Stimulated activated CD4-positive, alpha-beta T cell treated with anti-CD3 and anti-CD28 coated beads, TNF-alpha, amount 100 ng/mL, for 48 hours (primary cell): Measurements from ENCODE around the gene DDX39B.
"Not testable (repeated sequence)": the region's sequence is repeated elsewhere in the genome, so short reads cannot be mapped to it uniquely, and the experiment has no call there.

Experiments used
- DNase-seq, 3 donors: peaks; one replicate each; pipeline ENCODE4 v3.0.0-alpha.2; 2020; ENCODE audit warnings: low read depth in 3 of 3

DDX39B gene

DNA sequence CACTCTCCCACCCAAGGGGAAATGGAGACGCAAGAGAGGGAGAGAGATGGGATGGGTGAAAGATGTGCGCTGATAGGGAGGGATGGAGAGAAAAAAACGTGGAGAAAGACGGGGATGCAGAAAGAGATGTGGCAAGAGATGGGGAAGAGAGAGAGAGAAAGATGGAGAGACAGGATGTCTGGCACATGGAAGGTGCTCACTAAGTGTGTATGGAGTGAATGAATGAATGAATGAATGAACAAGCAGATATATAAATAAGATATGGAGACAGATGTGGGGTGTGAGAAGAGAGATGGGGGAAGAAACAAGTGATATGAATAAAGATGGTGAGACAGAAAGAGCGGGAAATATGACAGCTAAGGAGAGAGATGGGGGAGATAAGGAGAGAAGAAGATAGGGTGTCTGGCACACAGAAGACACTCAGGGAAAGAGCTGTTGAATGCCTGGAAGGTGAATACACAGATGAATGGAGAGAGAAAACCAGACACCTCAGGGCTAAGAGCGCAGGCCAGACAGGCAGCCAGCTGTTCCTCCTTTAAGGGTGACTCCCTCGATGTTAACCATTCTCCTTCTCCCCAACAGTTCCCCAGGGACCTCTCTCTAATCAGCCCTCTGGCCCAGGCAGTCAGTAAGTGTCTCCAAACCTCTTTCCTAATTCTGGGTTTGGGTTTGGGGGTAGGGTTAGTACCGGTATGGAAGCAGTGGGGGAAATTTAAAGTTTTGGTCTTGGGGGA lies 34.3 kb upstream of the DDX39B start:
- no peak for DNase-seq

DNA sequence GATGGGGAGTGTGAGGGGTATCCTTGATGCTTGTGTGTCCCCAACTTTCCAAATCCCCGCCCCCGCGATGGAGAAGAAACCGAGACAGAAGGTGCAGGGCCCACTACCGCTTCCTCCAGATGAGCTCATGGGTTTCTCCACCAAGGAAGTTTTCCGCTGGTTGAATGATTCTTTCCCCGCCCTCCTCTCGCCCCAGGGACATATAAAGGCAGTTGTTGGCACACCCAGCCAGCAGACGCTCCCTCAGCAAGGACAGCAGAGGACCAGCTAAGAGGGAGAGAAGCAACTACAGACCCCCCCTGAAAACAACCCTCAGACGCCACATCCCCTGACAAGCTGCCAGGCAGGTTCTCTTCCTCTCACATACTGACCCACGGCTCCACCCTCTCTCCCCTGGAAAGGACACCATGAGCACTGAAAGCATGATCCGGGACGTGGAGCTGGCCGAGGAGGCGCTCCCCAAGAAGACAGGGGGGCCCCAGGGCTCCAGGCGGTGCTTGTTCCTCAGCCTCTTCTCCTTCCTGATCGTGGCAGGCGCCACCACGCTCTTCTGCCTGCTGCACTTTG lies 33.6 kb upstream of the DDX39B start, which contains the start of gene TNF:
Gene TNF, plus strand, starts transcription at position 231 of the 567 bp plus-strand sequence. Its CDS starts 177 bp downstream, at position 408.
- DNase-seq: peak; percentile 77 to 85 (median 80)

DNA sequence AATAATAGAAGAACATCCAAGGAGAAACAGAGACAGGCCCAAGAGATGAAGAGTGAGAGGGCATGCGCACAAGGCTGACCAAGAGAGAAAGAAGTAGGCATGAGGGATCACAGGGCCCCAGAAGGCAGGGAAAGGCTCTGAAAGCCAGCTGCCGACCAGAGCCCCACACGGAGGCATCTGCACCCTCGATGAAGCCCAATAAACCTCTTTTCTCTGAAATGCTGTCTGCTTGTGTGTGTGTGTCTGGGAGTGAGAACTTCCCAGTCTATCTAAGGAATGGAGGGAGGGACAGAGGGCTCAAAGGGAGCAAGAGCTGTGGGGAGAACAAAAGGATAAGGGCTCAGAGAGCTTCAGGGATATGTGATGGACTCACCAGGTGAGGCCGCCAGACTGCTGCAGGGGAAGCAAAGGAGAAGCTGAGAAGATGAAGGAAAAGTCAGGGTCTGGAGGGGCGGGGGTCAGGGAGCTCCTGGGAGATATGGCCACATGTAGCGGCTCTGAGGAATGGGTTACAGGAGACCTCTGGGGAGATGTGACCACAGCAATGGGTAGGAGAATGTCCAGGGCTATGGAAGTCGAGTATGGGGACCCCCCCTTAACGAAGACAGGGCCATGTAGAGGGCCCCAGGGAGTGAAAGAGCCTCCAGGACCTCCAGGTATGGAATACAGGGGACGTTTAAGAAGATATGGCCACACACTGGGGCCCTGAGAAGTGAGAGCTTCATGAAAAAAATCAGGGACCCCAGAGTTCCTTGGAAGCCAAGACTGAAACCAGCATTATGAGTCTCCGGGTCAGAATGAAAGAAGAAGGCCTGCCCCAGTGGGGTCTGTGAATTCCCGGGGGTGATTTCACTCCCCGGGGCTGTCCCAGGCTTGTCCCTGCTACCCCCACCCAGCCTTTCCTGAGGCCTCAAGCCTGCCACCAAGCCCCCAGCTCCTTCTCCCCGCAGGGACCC lies 32.6 kb upstream of the DDX39B start:
- no peak for DNase-seq

DNA sequence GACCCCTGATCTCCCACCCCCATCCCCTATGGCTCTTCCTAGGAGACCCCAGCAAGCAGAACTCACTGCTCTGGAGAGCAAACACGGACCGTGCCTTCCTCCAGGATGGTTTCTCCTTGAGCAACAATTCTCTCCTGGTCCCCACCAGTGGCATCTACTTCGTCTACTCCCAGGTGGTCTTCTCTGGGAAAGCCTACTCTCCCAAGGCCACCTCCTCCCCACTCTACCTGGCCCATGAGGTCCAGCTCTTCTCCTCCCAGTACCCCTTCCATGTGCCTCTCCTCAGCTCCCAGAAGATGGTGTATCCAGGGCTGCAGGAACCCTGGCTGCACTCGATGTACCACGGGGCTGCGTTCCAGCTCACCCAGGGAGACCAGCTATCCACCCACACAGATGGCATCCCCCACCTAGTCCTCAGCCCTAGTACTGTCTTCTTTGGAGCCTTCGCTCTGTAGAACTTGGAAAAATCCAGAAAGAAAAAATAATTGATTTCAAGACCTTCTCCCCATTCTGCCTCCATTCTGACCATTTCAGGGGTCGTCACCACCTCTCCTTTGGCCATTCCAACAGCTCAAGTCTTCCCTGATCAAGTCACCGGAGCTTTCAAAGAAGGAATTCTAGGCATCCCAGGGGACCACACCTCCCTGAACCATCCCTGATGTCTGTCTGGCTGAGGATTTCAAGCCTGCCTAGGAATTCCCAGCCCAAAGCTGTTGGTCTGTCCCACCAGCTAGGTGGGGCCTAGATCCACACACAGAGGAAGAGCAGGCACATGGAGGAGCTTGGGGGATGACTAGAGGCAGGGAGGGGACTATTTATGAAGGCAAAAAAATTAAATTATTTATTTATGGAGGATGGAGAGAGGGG lies 31.7 kb upstream of the DDX39B start:
- no peak for DNase-seq

DNA sequence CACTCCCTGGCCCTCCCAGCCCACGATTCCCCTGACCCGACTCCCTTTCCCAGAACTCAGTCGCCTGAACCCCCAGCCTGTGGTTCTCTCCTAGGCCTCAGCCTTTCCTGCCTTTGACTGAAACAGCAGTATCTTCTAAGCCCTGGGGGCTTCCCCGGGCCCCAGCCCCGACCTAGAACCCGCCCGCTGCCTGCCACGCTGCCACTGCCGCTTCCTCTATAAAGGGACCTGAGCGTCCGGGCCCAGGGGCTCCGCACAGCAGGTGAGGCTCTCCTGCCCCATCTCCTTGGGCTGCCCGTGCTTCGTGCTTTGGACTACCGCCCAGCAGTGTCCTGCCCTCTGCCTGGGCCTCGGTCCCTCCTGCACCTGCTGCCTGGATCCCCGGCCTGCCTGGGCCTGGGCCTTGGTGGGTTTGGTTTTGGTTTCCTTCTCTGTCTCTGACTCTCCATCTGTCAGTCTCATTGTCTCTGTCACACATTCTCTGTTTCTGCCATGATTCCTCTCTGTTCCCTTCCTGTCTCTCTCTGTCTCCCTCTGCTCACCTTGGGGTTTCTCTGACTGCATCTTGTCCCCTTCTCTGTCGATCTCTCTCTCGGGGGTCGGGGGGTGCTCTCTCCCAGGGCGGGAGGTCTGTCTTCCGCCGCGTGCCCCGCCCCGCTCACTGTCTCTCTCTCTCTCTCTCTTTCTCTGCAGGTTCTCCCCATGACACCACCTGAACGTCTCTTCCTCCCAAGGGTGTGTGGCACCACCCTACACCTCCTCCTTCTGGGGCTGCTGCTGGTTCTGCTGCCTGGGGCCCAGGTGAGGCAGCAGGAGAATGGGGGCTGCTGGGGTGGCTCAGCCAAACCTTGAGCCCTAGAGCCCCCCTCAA lies 30.5 kb upstream of the DDX39B start, which contains the start of gene LTA:
Gene LTA, plus strand, starts transcription at position 249 of the 871 bp plus-strand sequence. Its CDS starts 454 bp downstream, at position 703.
- peak in 2 of 3 donors; percentile 75 for DNase-seq

DNA sequence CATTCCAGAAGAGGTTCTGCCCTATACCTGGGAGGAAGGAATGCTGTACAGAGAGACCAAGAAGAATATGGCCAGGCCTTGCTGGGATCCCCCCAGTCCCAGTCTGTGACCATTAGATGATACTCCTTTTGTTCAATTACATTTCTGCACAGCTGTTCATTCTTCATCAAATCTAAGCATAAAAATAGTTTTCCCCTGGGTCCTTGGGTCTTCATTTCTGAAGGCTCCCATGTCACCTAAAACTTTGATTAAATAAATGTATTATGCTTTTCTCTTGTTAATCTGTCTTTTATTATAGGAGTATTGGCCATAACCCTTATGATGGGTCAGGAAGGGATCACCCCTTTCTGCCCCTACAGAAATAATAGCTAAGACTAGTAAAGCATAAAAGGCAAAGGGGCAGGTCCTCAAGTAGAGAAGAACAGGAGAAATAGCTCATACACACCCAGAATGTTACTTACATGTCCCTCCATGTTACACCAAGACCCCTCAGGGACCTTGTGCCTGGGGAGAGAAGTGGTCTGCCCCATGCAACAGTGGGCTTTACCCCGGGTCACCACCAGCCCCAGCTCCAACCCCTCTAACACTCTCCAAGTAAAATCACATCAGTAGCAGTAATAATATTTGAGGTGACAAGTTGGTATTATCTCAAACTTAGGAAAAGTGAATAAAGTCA lies 28.2 kb upstream of the DDX39B start:
- no peak for DNase-seq

DNA sequence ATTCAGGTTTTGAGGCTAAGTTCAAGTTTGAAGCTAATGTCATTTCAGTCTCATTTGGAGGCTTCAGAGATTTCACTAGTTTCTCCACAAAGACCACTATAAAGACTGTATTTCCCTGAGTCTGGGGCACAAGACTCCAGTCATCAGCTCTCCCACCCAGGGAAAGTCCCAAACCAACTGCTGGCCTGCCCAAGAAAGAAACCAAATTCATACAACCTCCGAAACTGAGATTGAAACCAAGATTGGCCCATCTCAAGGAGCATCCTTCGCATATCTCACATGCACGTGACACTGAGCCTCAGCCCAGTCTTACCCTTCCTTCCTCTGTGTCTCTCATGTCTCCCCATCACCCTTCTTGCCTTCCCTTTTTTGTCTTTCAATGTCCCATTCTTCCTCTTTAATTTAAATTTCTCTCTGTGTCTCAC lies 26.7 kb upstream of the DDX39B start:
- no peak for DNase-seq

DNA sequence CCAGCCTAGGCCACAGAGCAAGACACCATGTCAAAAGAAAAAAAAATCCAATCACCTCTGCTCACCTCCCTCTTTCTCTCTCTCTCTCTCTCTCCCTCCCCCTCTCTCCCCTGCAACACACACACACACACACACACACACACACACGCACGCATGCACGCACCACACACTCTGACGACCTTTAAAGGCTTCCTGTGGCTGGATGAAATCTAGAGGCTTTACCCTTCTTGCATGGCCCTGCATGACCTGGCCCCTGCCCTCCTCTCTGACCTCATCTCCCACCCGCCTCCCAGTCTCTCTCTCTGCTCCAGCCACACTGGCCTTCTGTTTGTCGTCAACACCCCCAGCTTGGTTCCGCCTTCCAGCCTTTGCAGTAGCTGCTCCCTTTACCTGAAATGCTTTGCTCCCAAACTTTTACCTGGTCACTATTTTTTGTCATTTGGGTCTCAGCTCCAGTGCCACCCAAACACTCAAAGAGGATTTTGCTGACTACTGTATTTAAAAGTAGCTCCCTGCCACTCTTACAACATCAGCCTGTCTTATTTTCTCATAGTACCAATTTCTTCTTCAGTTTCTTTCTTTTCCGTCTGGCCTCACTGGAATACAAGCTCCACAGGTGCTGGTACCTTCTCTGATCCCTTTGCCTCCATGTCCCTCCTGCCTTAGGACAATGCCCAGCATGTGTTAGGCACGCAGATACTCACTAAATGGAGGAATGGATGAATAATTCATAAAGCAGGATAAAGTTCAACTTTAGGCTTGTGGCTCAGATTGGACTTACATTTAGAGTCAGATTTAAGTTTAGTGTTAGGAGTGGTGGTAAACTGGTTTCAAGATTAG lies 25.9 kb upstream of the DDX39B start:
- no peak for DNase-seq

DNA sequence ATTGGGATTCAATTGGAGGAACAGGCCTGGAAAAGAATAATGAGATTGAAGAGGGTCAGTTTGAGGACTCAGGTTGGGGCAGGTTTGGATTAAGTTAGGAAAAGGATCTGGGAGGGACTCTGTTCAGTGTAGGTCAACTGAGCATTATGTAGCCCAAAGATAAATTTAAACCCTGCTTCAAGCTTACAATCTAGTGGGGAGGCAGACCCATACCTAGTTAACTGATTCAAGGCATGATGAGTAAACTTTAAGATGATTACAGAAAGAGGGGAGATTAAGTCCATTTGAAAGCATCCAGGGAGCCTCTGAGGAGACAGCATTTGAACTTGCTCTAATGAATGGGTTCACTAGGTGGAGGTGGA lies 18.9 kb upstream of the DDX39B start:
- DNase-seq: no peak

DNA sequence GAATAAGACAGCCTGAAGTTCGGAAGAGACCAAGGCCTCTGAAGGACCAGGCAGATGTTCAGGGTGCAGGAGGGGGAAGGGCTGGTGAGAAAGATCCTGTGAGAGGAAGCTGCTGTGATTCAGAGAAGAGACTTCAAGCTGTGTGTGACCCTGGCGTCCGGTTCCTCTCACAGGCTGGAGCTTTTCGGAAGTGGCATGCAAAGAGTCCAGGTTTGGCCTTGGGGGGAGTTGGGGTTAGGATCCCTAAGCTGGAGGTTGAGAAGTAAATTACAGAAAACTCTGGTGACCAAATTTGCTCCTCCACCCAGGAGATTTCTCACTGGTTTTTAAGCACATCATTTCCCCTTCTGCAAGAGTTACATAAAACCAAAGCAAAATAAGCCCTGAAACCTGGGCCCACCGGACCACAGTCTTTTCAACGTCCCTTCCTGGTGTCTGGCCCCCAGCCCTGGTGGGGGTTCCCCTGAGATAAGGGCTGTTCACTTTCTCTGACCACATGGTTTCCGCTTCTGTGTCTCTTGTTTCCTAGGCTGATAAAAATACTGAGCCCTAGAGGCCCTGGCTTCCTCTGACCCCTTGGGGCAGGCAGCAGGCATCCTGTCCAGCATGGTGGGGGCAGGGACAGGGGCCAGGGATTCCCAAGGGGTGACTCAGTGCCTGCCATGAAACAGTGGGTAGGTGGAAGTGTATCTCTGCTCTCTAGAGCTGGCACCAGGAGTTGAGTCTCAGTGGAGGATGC lies 18.3 kb upstream of the DDX39B start:
- no peak for DNase-seq

DNA sequence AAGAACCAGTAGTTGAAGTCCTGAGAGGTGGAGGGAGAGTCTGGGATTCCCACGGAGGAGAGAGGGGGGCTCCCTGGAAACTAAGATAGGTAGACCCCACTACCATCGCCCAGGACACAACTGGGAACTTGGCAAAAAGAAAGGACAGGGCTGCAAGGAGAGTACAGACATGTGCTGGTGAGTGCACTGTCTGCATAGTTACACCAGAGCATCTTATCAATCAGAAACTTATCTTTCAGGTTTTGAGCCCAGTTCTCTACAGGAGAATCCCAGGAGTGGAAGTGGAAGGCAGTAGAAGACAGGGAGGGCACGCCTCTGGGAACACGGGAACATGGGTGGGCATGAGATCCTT lies 17.8 kb upstream of the DDX39B start:
- DNase-seq: no peak

DNA sequence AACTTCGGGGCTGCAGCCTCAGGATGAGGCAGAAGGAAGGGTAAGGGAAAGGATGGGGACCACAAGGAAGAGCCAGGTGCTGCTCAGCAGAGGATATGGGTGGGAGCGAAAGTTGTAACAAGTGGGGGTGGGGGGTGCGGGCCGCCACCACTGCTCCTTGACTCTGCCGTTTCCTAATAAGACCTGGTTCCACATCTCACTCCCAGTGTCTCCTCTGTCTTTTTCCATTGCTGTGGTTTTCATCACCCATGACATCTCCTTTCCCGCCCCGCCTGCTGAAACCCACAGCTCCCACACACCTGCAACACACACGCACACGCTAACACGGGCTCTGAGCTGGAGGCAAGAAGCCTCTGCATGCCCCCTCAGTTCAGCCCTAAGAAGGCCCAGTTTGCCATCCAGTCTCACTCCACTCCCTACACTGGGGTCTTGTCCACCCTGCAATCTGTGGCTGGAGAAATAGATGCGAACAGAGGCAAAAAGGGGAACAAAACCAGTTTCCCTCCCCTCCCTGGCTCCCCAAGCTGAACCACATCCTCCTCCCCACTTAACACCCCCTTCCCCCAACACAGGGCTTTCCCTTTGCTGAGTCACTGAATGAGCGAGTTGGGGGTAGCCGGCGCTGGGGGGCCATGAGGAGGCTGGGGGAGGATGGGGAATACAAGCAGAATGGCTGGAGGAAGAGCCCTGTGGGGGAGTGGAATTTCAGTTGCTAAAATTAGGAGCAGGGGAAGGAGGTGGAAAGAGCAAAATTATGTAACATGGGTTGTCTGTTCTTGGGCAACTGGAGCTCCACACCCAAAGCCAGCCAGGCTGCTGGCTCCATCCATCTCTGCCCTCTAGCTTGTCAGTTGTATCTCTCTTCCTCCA lies 17.1 kb upstream of the DDX39B start:
- DNase-seq: no peak

DNA sequence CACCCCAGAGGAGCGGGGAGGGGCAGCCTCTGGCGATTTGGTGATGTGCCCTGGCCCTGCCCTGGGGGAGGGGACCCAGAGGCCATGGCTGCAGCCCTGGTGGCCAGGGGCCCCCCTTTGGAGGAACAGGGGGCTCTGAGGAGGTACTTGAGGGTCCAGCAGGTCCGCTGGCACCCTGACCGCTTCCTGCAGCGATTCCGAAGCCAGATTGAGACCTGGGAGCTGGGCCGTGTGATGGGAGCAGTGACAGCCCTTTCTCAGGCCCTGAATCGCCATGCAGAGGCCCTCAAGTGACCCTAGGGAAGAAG lies 16.5 kb upstream of the DDX39B start:
- no peak for DNase-seq

DNA sequence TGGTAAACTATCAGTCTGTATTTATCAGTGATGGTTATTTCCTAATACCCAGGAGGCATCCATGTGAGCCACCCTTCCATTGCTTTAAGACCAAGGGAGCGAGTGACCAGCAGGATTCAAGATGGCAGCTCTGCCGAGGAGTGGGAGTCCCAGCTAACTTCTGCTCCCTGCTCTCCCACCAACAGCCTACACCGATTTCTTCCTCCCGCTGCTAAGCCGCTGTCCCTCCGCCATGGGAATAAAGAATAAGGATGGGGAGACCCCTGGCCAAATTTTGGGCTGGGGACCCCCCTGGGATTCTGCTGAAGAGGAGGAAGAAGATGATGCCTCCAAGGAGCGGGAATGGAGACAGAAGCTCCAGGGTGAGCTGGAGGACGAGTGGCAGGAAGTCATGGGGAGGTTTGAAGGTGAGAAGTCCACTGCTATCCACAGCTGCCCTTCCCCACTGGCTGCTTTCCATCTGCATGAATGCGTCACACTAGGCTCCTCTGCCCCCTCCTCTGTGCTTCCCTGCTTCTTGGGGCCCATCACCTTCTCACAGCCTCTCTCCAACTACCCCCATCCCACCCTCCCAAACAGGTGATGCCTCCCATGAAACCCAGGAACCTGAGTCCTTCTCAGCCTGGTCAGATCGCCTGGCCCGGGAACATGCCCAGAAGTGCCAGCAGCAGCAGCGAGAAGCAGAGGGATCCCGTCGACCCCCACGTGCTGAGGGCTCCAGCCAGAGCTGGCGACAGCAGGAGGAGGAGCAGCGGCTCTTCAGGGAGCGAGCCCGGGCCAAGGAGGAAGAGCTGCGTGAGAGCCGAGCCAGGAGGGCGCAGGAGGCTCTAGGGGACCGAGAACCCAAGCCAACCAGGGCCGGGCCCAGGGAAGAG lies 15.9 kb upstream of the DDX39B start:
- DNase-seq: no peak

DNA sequence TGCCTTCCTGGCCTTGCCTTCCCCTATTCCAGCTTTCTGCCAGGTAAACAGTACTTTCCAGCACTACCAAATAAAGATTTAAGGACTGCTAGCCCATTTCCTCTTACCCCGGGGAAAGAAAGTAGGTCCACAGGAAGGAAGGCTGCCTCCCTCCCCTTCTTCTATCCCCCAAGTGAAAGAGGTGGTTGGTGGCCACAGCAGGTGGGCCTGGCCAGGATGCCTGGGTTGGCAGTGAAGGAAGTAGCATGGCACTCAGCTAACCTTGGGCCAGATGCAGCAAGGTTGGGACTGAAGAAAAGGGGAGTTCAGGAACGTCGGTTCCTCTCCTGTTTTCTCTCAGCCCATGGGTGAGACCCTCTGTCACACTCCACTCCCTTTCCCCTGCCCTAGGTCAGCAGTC lies 14.5 kb upstream of the DDX39B start:
- DNase-seq: no peak

DNA sequence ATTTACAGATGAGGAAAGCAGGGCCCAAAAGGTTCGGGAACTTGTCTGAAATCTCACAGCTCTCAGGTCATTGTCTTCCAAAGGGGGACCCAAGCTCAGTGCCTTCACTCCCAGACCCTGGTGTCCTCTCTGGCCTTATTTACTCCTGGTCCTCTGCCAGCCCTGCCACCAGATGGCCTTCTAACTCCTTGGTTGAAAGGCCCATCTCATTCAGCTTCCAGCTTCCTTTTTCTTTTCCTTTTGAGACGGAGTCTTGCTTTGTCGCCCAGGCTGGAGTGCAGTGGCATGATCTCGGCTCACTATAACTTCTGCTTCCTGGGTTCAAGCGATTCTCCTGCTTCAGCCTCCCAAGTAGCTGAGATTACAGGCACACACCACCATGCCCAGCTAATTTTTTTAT lies 9.6 kb upstream of the DDX39B start:
- not testable (repeated sequence) for DNase-seq

DNA sequence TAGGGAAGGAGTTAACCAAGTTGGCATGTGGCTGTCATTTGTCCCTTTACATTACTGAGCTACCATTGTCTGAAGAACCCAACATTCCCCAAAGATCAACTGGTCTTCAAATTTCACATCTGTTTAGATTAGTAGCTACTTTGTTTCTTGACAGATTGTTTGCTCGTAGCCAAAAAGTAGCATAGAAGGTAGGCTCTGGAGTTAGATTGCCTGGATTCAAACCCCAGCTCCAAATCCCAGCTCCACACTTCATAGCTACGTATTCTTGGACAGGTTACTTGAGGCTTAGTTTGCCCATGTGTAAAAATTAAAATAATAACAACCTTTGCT lies 6.7 kb upstream of the DDX39B start:
- no peak for DNase-seq
